ENCODE measurements around the gene MPP3.

The MPP3 gene

GRCh38 chr17:43769859-43770258 is 63.1 kb downstream of the MPP3 start:
- no peak for DNase-seq

- no peak for DNase-seq
These were observed 63.5 kb downstream of the MPP3 start for GRCh38 chr17:43769426-43769825.

GRCh38 chr17:43768943-43769342 is 64.0 kb downstream of the MPP3 start:
- no peak for DNase-seq

DNA sequence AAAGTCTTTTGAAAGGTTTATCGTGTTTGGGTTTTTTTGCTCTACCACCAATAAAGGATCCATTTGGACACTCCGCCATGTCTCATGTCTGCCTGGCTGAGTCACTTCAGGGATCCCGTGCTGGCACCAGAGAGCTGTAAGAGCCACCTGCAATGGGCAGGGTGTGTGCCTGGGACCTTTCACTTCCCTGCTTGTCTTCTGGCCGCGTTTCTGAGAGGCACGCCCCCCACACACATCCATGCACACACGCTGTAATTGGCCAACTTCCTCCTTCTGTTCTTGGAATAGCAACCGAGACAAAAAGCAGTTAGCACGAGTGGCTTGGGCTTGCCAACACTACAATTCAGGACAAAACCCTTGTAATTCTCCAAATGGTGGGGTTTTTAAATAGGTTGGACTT is 64.6 kb downstream of the MPP3 start:
- DNase-seq, result no peak

- DNase-seq, result no peak
These were observed 65.3 kb downstream of the MPP3 start for GRCh38 chr17:43767713-43768059.

DNA sequence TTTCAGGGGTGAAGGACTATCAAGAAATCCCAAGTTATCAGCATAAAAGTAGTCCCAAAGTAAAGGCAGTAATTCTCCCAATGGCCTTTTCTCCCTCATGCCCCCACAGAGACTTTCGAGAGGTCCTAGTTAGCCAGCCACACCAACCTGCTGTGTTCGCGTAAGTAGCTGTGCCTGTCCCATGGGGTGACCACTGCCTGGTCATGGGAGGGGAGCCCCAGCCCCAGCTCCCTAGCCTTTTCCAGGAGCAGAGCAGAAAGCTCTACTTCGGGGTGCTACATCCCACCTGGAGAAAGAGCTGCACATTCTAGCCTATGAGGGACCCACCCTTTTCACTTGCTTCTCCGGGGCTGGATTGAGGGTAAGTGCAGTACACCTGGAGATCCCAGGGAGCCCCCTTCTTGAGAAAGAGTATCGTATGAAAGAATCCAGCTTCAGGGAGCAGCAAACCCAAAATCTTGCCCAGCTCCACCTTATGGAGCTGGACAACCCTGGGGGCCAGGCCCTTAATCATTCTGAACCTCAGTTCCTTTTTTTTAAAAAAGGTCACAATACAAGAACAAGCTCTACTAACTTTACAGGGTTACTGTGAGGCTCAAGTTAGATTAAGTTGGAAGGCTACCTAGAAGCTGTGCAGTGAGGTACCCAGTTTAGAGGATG is 65.8 kb downstream of the MPP3 start:
- no peak for DNase-seq

GRCh38 chr17:43766413-43767052 is 66.4 kb downstream of the MPP3 start:
- DNase-seq, result peak; percentile 68

DNA sequence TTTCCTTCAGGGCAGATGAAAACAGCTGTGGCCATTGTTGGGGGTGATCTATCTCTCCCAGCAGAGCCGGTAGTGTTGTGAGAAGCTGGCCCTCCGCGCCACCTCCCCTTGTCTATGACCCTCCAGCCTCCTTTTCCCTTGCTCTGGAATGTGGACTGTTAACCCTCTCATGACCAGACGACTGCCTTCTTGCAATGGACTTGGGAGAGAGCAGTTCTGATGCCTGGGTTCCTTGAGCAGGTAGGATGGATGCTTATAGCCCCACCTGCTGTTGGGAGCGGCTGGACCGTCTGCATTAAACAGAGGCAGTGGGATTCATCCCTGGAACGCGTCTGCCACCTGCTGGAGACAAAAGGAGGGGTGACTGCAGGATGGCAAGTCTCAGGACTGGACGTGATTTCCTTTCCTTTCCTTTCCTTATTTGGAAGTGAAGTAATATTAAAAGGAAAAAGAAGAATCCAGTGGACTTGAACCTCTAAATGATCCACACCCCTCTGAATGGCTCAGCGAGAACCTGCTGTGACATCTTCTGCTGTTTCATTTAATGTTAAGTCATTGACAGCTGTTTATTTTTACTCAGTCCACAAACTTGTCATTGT is 72.6 kb downstream of the MPP3 start:
- DNase-seq, result peak; percentile 93

DNA sequence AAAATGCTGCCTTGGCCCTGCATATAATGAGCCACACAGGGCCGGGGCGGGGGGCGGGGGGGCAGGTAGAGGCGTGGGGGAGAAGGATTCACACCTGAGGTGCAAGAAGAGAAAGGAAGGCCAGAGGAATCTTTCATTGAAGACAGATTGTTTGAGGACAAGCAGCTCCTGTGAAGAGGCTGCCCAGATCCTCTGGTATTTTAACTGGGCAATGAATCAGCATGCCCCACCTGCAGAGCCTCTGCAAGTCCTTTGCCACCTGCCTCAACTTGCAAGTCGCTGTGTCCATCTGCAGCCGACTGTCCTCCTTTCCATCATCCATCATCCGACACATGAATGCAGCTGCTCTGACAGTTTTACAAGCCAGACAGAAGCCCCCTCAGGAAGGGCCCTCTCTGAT is 73.1 kb downstream of the MPP3 start:
- no peak for DNase-seq

DNA sequence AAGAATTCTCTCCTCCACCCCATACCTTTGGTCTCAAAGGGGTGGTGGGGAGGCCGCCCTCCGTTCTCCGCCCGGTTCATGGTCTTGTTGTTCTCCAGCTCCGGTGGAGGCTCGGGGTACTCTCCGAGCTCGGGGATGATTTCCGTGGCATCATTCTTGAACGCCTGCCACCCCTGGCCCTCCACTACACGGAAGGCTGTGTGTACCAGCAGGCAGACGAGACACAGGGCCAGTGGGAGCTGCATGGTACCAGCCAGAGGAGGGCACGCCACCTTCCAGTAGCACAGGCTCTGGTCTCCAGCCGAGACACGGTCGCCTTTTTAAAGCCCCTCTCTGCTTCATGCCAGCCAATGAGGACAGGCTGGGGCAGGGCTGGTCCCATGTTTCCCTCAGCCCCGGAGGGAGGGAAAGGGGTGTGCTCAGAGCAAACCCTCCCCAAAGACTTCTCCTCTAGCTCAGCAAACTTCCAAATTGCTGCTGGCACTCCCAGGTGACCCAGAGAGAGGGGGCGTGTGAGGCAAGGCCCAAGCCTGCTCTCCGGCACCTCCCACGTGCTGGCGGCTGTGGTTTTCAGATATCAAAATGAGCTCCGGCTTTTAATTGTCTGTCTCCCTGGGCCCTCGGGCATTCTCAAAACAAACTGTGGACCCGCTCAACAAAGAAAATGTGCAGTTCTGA is 74.3 kb downstream of the MPP3 start, which contains the start of gene SOST:
Gene SOST, minus strand, starts transcription at position 295 of the 678 bp plus-strand sequence. Its CDS starts 50 bp downstream, at position 245.
- no peak for DNase-seq

GRCh38 chr17:43758086-43758485 is 74.9 kb downstream of the MPP3 start:
- no peak for DNase-seq

DNA sequence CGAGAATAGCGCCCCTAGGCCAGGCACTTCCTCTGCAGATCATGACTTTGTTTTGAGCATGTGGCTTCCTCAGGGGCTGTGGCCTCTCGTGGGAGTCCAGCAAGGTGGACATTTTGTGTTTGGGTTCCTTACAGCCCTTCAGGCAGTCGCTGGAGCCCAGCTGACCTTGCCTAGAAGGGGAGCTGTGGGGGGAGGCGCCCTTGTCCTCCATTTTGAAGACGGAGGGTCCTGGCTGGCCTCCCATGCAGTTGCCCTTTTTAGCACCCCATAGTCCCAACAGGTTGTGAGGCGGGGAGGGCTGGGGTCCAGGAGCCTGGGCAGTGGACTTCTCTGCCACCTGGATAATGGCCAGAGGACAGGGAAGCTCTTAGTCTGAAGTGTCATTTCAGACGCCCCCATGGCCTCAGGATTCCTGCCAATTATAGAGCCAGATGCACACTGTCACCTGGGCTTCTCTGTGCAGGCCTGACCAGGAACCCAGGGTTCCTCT is 75.7 kb downstream of the MPP3 start:
- DNase-seq, result no peak

DNA sequence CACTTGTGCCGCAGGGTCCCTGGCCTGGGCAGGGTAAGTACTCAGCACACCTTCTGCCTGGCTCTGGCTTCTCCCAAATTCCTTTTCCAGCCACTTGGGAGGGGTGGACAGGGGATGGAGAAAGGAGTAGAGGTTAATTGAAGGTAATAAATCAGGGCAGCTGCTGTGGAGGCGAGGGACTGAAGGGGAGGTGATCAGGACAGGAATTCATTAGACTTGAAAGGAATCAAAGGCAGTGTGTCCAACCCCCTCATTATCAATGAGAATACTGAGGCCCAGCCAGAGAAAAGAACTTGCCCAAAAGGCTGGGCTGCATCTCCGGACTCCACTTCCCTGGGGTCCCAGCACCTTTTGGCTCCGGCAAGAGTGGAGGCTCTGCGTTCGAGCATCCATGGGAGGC is 76.7 kb downstream of the MPP3 start:
- DNase-seq, result no peak

DNA sequence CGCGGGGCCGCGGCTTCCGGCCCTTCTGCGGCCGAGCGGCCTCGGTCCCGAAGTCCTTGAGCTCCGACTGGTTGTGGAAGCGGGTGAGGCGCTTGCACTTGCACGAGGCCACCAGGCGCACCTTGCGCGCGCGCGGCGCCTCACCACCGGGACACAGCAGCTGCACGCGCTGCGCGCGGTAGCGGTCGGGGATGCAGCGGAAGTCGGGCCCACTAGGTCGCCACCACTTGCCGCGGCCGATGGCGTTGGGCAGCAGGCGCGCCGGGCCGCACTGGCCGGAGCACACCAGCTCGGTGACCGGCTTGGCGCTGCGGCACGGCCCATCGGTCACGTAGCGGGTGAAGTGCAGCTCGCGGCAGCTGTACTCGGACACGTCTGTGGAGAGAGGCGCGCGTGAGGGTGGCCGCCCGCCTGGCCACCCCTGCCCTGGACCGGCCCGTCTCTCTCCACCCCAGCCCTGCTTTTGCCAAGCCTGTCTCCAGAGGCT is 77.5 kb downstream of the MPP3 start:
- DNase-seq, result no peak

DNA sequence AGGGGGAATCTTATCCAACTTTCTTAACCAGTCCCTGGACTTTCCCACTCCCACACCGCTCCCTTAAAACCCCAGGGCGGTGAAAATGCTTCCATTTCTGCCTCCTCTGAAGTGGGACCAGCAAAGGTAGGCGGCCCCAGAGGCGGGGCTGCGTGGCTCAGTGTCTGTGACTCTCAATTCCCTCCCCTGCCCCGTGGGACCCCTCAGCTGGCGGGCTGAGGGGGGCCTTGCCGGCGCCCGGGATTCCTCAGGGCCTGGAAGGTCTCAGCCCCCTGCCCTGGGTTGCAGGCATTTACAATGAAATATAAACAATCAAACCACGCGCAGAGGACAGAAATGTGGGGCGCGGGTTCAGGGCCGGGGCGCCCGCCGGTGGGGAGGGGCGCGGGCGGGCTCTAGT is 78.0 kb downstream of the MPP3 start:
- no peak for DNase-seq

GRCh38 chr17:43753493-43754129 is 79.3 kb downstream of the MPP3 start:
- no peak for DNase-seq
